ENCODE data around the gene PDE4D.

PDE4D gene

GRCh38 chr5:59272809-59273427 is 620.6 kb downstream of the PDE4D start:
- DNase-seq = no peak

- no peak for DNase-seq
Observed at GRCh38 chr5:59268756-59269415, 624.6 kb downstream of the PDE4D start.

GRCh38 chr5:59267033-59267432 is 626.5 kb downstream of the PDE4D start:
- no peak for DNase-seq

- no peak for DNase-seq
Observed at GRCh38 chr5:59266410-59266809, 627.1 kb downstream of the PDE4D start.

- DNase-seq = no peak
Observed at GRCh38 chr5:59264639-59265245, 628.8 kb downstream of the PDE4D start.

GRCh38 chr5:59264013-59264412 is 629.5 kb downstream of the PDE4D start:
- no peak for DNase-seq

GRCh38 chr5:59261969-59262368 is 631.6 kb downstream of the PDE4D start:
- no peak for DNase-seq

- DNase-seq = no peak
Observed at GRCh38 chr5:59260973-59261372, 632.6 kb downstream of the PDE4D start.

- DNase-seq = no peak
Observed at GRCh38 chr5:59260200-59260599, 633.3 kb downstream of the PDE4D start.

- no peak for DNase-seq
Observed at GRCh38 chr5:59259237-59259636, 634.3 kb downstream of the PDE4D start.

- DNase-seq = no peak
Observed at GRCh38 chr5:59257488-59258400, 635.8 kb downstream of the PDE4D start.

- DNase-seq = no peak
Observed at GRCh38 chr5:59256331-59256730, 637.2 kb downstream of the PDE4D start.

- DNase-seq = no peak
Observed at GRCh38 chr5:59254055-59254687, 639.4 kb downstream of the PDE4D start.

GRCh38 chr5:59253625-59254024 is 639.9 kb downstream of the PDE4D start:
- DNase-seq = no peak

- no peak for DNase-seq
Observed at GRCh38 chr5:59251627-59252026, 641.9 kb downstream of the PDE4D start.

- DNase-seq = no peak
Observed at GRCh38 chr5:59249726-59250125, 643.8 kb downstream of the PDE4D start.

- DNase-seq = no peak
Observed at GRCh38 chr5:59249160-59249559, 644.4 kb downstream of the PDE4D start.

- DNase-seq = no peak
Observed at GRCh38 chr5:59246882-59247281, 646.6 kb downstream of the PDE4D start.

GRCh38 chr5:59246145-59246869 is 647.2 kb downstream of the PDE4D start:
- DNase-seq = no peak

- no peak for DNase-seq
Observed at GRCh38 chr5:59245198-59245597, 648.3 kb downstream of the PDE4D start.

GRCh38 chr5:59241552-59241951 is 652.0 kb downstream of the PDE4D start:
- no peak for DNase-seq

- DNase-seq = no peak
Observed at GRCh38 chr5:59241119-59241518, 652.4 kb downstream of the PDE4D start.
